LoVo (cell line): ENCODE results near the gene CLASP1.
"Not testable (repeated sequence)": the region's sequence is repeated elsewhere in the genome, so short reads cannot be mapped to it uniquely, and the experiment has no call there.

Experiments
- DNase-seq: peaks from one replicate; pipeline ENCODE4 v3.0.0-alpha.2; 2016; ENCODE audit warnings: low spot score

The CLASP1 gene

DNA sequence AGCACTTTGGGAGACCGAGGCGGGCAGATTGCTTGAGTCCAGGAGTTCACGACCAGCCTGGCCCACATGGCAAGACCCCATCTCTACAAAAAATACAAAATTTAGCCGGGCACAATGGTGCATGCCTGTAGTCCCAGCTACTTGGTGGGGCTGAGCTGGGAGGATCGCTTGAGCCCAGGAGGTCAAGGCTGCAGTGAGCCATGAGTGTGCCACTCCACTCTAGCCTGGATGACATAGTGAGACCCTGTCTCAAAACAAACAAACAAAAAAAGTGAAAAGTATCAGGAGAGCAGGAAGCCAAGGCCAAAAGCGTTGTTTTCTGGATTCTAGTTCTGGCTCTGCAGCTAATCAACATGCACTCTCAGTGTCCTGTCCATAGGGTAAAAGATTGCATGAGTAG, 10.7 kb upstream of the CLASP1 start:
- no peak for DNase-seq

DNA sequence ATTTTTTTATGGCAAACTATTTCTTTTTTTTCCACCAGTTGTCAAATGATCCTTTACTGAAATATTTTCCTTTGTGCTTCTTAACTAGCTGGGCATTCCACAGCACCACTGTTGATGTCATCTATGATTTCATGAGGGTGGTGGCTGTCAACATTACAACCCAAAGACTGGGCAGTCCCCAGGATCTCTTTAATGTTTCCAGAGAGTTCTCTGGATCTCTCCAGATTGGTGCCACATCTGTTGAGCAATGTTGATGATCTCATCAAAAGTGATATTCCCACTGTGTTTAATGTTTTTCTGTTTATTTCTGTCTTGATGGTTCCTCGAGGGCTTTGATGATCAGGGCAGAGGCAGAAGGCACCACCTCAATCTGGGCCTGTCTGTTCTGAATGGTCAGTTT, 9.1 kb upstream of the CLASP1 start:
- DNase-seq = not testable (repeated sequence)

DNA sequence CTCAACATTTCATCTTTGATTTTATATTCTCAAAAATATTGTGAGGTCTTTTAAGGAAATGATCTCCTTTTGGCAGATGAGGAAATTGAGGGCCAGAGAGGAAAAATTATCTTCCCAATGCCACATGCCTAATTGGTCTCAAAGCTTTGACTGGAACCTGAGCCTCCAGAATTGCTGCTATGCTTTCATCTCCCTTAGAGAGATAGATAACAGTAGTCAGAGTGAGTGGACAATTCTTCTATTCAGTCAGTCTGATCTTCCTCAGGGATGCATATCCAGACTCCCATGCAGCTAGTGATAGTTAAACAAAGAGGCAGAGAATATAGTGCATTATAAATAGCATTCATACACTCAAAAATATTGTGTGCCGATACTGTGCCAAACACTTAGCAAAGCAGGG, 3.8 kb upstream of the CLASP1 start:
- DNase-seq = no peak

DNA sequence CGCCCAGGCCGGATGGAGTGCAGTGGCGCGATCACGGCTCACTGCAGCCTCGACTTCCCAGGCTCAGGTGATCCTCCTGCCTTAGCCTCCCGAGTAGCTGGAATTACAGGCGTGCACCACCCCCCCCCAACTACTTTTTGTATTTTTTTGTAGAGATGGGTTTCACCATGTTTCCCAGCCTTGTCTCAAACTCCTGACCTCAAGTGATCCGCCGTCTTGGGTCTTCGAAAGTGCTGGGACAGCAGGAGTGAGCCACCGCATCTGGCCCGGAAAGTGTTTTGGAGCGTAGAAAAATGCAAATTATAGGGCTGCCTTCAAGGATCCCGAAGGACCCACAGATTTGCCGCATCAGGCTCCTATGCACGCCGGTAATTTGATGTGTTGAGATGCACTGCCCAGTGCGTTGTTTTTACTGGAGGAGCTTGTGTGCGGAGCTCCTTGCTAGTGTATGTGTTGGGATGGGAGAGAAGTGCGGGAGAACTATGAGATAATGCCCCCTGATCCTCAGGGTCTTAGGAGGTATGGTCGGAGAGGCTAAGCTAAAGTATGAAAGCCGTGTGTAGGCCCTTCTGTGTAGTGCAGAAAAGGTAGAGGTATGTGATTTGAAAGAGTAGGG, 1.2 kb upstream of the CLASP1 start:
- DNase-seq = no peak

DNA sequence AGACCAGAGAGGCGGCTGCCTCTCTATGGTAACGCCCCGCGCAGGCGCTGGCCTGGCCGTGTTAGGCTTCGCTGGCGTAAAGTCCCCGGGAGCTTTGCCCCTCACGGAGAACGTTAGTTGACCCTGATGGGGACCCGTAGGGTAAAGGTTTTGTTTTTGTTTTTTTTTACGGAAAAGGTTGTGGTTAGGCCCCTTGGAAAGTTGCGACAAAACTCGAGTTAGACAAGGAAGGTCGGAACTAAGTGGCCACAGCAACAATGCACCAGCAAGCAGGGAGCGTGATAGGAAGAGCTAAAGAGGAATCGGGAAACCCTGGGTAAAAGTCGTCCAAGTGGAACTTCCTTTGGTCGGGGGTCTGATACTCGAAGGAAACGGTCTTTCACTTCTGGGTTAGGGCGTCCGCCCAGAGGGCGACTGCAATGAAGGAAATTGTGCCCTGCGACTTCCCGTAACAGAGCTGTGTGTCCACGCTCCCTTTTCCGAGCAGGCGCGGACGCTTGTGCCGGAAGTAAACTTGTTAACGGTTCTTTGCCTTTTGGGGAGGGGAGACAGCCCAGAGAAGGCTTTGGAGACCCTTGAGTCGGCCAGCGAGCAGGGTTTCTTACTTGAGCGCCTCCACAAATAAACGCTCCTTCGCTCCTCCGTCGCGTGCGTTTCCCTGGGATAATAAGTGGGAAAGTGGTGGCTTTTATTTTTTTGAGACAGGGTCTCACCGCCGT, 493 bp upstream of the CLASP1 start:
- peak; percentile 84 for DNase-seq

DNA sequence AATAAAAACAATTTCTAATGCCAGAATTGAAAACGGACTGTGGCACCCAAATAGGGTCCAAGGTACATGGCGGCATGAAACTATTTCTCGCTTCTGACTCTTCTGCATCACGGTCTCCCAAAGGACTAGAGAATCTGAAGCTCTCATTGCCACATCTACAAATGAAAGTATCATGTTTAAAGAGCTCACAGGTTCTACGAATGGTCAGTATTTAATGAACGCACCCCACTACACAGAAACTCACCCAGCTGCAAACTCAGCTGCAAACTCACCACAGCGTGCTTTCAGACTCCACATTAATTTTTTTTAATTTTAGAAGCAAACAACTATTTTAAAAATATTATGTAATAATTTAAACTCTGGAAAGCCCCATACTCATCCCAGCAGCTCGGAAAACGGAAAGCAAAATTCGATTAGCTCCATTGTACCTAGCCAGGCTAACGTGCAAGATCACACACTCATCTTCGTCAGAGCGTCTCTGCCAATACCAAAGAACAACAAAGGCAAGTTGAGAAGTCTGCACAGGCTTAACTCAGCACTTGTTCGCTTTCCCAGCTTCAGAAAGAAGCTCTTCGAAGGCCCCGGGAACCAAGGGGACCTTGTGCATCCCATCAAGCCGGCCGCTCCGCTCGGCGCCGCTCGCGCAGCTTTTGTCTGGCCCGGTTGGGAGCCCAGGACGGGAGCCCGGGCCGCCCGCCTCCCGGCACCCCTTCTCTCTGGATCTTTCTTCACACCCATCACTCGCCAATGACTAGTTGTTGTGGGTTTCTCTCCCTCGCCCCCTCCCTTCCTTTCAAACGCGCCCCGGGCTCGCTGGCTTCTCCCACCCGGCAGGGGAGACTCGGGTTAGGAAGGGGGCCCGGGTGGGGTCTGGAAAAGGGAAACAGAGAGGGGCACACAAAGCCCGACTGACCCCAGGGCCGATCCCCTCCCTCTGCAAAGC, 785 bp downstream of the CLASP1 start:
- peak; percentile 30 for DNase-seq

DNA sequence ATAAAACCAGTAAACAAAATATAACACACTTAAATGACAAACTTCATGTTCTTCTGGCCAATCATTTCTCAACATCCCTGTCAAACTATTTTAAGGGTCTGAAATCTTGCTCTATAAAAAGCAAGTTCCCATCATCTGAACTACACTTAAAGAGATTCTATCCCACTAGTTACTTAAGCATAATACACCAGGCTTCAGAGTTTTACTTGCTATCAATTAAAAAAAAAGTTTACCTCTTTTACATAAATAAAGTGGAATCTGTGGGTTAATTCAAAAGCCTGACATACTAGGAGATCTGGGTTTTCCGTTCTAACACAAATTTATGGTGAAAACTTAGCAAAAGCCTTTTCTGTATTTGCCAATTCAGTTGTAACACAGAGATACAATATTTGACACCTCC, 1.9 kb downstream of the CLASP1 start:
- DNase-seq = no peak

DNA sequence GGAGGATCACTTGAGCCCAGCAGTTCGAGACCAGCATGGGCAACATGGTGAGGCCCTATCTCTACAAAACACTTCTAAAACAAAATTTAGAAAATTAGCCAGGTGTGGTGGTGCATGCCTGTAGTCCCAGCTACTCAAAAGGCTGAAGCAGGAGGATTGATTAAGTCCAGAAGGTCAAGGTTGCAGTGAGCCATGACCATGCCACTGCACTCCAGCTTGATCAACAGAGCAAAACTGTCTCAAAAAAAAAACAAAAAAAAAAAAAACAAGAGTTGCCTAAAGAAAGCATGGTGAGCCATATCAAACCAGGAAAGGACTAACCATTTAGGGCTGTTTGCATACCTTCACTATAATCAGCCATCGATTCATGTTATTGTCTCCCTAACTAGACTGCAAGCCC, 4.5 kb downstream of the CLASP1 start:
- no peak for DNase-seq

DNA sequence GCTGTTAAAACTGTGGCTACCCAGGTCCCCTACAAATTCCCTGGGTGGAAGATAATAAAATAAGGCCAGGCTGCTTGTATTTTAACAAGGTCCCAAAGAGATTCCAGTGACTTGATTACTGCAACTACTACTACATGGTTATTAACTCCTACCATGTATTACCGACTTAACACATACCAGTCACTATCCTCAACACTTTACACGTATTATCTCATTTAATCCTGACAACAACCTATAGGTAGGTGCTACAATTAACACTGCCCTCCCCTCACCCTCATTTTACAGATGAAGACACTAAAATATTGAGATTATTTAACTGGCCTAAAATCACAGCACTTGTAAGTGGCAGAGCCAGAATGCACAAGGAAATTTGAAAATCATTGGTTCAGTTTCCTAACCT, 5.4 kb downstream of the CLASP1 start:
- DNase-seq = no peak

DNA sequence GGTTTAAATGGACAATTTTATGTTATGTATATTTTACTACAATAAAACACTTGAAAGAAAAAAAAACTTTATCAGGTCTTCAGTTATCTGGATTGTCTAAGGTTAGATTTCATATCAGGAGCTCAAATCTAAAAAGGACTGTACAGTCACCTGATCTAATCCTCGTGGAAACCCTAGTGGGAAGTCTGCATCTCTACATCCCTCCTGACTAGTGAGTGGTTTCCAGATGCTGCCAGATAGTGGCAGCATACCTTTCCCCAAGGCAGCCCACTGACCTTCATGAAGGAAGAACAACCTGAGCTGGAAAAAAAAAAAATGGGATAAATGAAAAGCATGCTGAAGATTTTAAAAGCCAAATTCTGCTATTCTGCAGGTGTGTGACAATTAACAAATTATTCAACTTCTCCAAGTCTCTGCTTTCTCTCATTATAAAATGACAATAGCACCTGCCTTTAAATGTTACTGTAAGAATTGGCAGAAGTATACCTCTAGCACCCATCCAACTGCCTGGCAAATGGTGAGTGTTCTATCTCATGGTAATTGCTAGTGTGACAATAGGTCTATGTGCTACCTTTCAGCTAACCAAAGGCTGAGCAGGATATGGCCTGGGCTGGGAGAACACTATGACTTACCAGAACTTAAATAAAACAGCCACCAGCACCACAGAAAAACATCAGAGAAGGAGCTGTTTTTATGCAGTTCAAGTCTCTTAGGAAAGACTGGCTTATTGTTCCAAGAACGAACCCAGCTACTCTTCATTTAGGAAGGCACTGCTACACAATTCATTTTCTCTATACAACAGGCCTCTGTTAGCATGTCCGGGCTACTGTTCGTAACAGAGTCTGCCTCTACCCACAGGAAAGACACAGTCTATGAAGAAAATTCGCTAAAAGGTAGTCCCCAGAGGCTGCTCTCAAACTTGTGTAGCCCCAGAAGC, 8.6 kb downstream of the CLASP1 start:
- DNase-seq = no peak

DNA sequence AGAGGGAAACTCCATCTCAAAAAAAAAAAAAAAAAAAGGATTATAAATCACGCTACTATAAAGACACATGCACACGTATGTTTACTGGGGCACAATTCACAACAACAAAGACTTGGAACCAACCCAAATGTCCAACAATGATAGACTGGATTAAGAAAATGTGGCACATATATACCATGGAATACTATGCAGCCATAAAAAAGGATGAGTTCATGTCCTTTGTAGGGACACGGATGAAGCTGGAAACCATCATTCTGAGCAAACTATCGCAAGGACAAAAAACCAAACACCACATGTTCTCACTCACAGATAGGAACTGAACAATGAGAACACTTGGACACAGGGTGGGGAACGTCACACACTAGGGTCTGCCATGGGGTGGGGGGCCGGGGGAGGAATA, 9.4 kb downstream of the CLASP1 start:
- DNase-seq = not testable (repeated sequence)

DNA sequence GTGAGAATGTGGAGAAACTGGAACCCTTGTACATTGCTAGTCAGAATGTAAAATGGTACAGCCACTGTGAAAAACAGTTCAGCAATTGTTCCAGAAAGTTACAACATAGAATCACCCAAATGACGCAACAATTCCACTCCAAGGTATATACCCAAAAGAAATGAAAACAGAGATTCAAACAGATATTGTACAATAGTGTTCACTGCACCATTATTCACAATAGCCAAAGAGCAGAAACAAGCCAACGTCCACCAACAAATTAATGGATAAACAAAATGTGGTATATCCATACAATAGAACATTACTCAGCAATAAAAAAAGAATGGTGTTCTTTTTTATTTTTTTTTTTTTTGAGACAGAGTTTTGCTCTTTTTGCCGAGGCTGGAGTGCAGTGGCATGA, 10.9 kb downstream of the CLASP1 start:
- no peak for DNase-seq

DNA sequence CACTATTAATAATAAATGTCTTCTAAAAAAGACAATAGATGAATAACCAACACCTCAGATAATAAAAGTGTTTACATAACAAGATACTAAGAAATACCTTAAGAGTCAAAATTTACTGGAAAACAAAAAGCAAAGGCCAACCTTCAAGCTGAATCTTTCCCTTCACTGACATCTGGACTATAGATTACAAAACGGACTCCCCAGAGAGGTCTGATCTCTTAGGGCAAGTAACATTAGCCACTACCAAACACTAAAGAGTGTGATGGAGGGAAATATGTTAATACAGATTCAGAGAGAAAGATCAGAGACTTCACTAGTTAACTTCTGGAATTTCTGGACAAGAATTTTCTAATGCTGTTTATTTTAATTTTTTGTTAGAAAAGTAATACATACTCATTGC, 13.9 kb downstream of the CLASP1 start:
- DNase-seq = no peak

DNA sequence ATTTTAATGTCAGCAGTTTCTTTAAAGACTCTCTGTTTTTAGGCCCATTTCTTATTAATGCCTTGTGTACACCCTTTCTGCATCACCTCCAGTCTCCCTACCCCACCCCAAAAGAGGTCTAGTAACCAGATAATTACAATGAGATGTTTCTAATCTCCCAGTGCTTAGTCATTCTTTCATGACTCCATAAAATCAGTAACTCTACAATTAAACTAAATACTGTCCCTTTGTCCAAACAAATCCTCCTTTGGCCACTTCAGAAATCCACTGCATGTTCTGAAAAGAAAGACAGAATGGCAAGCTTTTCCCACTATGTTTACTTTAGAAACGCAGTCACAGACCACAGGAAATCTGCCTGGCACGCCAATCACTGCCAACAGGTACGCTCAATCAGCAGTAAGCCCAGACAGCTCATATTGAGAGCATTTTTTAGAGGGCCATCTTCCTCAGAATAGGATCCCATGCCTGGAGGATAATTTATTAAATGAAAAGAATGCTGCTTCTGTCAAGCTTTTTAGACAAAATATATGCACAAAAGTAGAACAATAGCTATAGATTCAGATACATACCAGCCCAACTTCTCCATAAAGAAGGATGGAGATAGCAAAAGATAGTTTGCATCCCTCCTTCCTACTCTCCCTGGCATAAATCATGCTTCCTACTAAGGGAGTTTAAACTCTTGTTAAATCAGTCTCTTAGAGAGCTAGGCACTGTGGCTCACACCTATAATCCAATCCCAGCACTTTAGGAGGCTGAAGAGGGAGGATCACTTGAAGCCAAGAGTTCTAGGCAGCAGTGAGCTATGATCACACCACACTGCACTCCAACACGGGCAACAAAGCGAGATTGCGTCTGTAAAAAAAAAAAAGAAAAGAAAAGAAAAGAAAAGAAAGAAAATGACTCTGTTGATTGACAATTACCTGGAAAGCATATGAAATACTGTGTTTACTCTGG, 14.6 kb downstream of the CLASP1 start:
- DNase-seq = peak; percentile 81

DNA sequence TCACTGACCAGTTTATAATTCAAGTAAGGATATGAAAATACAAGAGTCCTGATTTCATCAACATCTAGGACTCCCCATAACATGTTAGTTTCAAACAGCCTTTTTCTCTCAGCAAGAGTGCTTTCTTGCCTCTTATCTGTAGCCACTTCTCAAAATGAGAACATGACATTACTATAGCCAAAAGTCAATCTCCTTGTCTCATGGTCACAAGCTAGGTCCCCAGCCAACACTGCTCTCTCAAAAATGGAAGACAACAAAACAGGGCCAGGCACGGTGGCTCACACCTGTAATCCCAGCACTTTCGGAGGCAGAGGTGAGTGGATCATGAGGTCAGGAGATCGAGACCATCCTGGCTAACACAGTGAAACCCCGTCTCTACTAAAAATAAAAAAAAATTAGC, 15.8 kb downstream of the CLASP1 start:
- DNase-seq = no peak

DNA sequence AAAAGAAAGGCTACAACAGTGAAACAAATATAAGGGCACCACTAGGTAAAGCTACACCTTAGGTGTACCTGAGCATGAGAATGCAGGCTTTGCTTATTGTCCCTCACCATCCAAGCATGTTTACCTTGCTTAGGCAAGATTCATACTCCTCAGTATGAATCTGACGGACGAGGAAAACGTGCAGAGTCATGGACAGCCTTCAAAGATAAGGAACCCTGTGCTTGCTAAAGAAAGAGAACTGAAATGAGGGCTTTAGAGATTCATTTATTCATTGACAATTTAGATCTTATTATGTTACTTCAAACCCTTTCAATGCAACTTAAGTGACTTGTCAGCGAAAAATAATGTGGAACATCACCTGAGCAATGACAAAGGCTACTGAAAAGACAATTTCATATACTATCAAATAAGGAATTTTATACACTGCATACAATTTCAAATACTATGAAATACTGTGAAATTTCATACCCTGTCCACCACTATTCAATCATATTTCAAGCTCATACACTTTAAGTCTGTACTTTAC, 21.7 kb downstream of the CLASP1 start:
- DNase-seq = no peak

DNA sequence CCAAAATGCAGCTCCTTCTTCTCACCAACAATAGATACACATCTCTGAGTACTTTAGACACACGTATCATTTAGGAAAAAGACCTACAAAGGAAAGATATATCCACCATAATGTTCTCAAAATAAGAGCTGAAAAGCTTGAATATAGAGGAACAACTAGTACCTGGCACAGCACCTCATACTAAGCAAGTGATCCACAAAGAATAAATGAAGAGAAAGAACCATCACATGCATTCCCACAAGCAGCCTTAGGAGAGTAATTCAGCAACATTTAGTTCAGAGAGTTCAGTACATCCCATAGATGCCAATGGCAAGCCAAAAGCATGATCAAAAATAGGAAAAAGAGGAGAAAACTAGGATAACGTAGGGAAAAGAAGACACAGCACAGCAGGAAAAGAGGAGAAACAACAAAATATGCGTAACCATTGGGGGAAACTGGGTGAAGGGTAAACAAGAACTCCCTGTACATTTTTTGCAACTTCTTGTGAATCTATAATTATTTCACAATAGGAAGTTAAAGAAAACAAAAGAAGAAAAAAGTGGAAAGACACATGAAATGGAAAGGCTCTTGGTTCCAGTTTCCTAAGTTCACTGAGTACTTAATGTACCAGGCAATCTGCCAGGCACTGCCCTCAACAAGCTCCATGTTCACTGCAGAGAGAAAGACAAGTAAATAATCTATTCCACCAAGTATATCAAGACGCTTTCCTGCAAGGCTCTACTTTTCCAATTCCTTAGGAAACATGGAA, 22.3 kb downstream of the CLASP1 start:
- no peak for DNase-seq

DNA sequence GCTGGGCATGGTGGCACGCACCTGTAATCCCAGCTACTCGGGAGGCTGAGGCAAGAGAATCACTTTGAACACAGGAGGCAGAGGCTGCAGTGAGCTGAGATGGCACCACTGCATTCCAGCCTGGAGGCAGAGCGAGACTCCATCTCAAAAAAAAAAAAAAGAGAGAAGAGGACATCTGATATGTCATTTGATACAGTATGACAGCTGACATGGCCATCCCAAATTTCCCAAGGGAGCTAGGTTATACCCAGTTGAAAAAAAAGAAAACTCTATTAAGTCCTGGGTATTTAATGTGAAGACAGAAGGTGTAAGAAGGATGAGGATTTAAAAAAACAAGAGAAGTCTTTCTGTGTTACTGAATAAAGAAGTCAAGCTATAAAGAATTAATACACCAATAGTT, 23.3 kb downstream of the CLASP1 start:
- DNase-seq = no peak

DNA sequence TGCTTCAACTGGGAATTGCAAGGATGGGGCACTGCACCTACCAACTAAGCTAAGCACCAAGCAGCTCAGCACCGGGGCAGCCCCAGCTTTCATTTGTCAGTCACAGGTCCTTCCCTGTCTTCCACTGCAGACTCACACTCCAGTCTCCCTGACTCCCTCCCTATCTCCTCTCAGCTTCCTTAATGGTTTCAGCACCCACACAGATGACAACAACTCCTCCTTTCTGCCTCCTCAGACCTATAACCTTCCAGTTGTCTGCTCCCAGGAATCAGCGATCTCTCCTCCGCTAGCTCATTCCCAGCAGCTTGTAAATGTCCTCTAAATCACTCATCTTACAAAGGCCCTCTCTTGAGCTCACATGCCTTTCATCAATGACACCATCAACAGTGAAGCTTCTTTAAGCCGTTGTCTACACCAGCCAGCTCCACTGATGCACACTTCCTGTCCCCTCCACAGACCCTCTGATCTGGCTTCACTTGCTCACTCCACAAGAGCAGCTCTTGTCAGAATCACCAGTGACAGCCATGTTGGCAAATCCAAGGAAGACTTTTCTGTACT, 32.1 kb downstream of the CLASP1 start:
- no peak for DNase-seq
